Osteoblast (primary cell): ENCODE measurements around the gene MUC6. TPM values are rescaled to one million over a fixed set of nuclear protein-coding genes. Genes with fewer than 3 reads are reported as not detected.

Source experiments
- DNase-seq: peaks from one replicate; pipeline ENCODE4 v3.0.0; 2011; ENCODE audit warnings: low spot score, mixed read lengths; ENCODE audit not compliant: insufficient read length; ENCODE audit errors: missing footprints
- H2AFZ ChIP-seq: 2 replicates; pipeline ENCODE4 v1.6.0; 2011; ENCODE audit warnings: mild to moderate bottlenecking, low read length
- H3K27ac ChIP-seq: 2 replicates; pipeline ENCODE4 v1.5.1; 2011; ENCODE audit warnings: mild to moderate bottlenecking, low read depth, low read length, moderate library complexity
- H3K27me3 ChIP-seq: 2 replicates; pipeline ENCODE4 v1.6.0; 2012; ENCODE audit warnings: mild to moderate bottlenecking, control low read depth, inconsistent platforms, low read length, moderate library complexity; ENCODE audit not compliant: insufficient read depth
- H3K36me3 ChIP-seq: 2 replicates; pipeline ENCODE4 v1.5.1; 2011; ENCODE audit warnings: mild to moderate bottlenecking, low read length, control low read depth, moderate library complexity; ENCODE audit not compliant: insufficient read depth
- H3K4me1 ChIP-seq: 2 replicates; pipeline ENCODE4 v1.5.1; 2011; ENCODE audit warnings: mild to moderate bottlenecking, low read length, control low read depth, moderate library complexity; ENCODE audit not compliant: insufficient read depth
- H3K4me2 ChIP-seq: 2 replicates; pipeline ENCODE4 v1.6.0; 2011; ENCODE audit warnings: mild to moderate bottlenecking, low read length; ENCODE audit not compliant: insufficient read depth
- H3K4me3 ChIP-seq: fragments of 200-600 bp; sonication (generic); 3 replicates; pipeline ENCODE4 v1.5.1; 2012; ENCODE audit warnings: mild to moderate bottlenecking, low read length, inconsistent platforms; ENCODE audit not compliant: insufficient read depth
- H3K79me2 ChIP-seq: 2 replicates; pipeline ENCODE4 v1.6.0; 2012; ENCODE audit warnings: mild to moderate bottlenecking, low read length, control low read depth, inconsistent platforms; ENCODE audit not compliant: insufficient read depth
- H3K9me3 ChIP-seq: 2 replicates; pipeline ENCODE4 v1.5.1; 2011; ENCODE audit warnings: low read depth, low read length, control low read depth
- H4K20me1 ChIP-seq: 2 replicates; pipeline ENCODE4 v1.6.0; 2012; ENCODE audit warnings: mild to moderate bottlenecking, low read length, control low read depth; ENCODE audit not compliant: insufficient read depth
- CTCF ChIP-seq: IDR thresholded peaks from 2 replicates; pipeline ENCODE4 v1.5.1; 2011; ENCODE audit warnings: mild to moderate bottlenecking, low read depth, low read length, moderate library complexity; ENCODE audit errors: extremely low read depth
- total RNA-seq: library from RNA; depleted of rRNA; stranded (reverse); fragments of >200 nt; gene quantifications from 2 replicates; pipeline ENCODE4 v1.2.3, GENCODE V29; 2012

MUC6 gene
- total RNA-seq, 1 donor, result not detected

GRCh38 chr11:1028291-1028540 lies 8.3 kb downstream of the MUC6 start:
- DNase-seq, result no peak
- no peak for TF ChIP-seq CTCF
- no peak overlapping the region for H3K4me3 ChIP-seq
- H3K9me3 ChIP-seq, result no peaks in the 10 kb centered on the region
- H3K27ac ChIP-seq, result no peak overlapping the region
- H2AFZ ChIP-seq, result no peak overlapping the region
- H3K36me3 ChIP-seq, result no peaks in the 10 kb centered on the region
- H3K27me3 ChIP-seq, result no peaks in the 10 kb centered on the region
- no peaks in the 10 kb centered on the region for H4K20me1 ChIP-seq
- H3K4me1 ChIP-seq, result no peaks in the 10 kb centered on the region
- H3K4me2 ChIP-seq, result no peak overlapping the region
- H3K79me2 ChIP-seq, result no peaks in the 10 kb centered on the region

GRCh38 chr11:1027483-1028290 lies 8.8 kb downstream of the MUC6 start:
- no peak for DNase-seq

GRCh38 chr11:1026641-1027482 lies 9.7 kb downstream of the MUC6 start:
- H3K4me2 ChIP-seq, result no peak overlapping the region
- no peaks in the 10 kb centered on the region for H3K4me1 ChIP-seq
- no peak for DNase-seq
- H3K36me3 ChIP-seq, result no peaks in the 10 kb centered on the region
- no peaks in the 10 kb centered on the region for H4K20me1 ChIP-seq
- no peak overlapping the region for H3K27ac ChIP-seq
- no peaks in the 10 kb centered on the region for H3K79me2 ChIP-seq
- TF ChIP-seq CTCF, result no peak
- no peaks in the 10 kb centered on the region for H3K27me3 ChIP-seq
- H3K4me3 ChIP-seq, result no peak overlapping the region
- no peaks in the 10 kb centered on the region for H3K9me3 ChIP-seq
- no peak overlapping the region for H2AFZ ChIP-seq

More at GRCh38 chr11:1027483-1028290, 8.8 kb downstream of the MUC6 start:
- Histone ChIP-seq H3K27ac (no peak overlapping the region), H3K4me2 (no peak overlapping the region), H3K27me3 (no peaks in the 10 kb centered on the region), H4K20me1 (no peaks in the 10 kb centered on the region), H3K4me1 (no peaks in the 10 kb centered on the region), H3K4me3 (no peak overlapping the region), H3K36me3 (no peaks in the 10 kb centered on the region), H2AFZ (no peak overlapping the region), H3K9me3 (no peaks in the 10 kb centered on the region), H3K79me2 (no peaks in the 10 kb centered on the region)
- TF ChIP-seq CTCF, result no peak

- Histone ChIP-seq H3K4me1 (no peaks in the 10 kb centered on the region), H3K4me2 (no peak overlapping the region), H3K4me3 (no peak overlapping the region), H3K9me3 (no peaks in the 10 kb centered on the region), H3K27ac (no peak overlapping the region), H3K36me3 (no peaks in the 10 kb centered on the region), H4K20me1 (no peaks in the 10 kb centered on the region), H3K27me3 (no peaks in the 10 kb centered on the region), H3K79me2 (no peaks in the 10 kb centered on the region), H2AFZ (no peak overlapping the region)
- no peak for DNase-seq
- TF ChIP-seq CTCF, result no peak
These were observed 10.4 kb downstream of the MUC6 start for GRCh38 chr11:1026163-1026450.
